Measurements from ENCODE around the gene ITGB8. TPM values are rescaled to one million over a fixed set of nuclear protein-coding genes. Genes with fewer than 3 reads are reported as not detected.
"Not testable (repeated sequence)": the region's sequence is repeated elsewhere in the genome, so short reads cannot be mapped to it uniquely, and the experiment has no call there.

Gene ITGB8
- total and polyA plus RNA-seq, 2 experiments from 2014 or later: 0.71 to 3.0 TPM

DNA sequence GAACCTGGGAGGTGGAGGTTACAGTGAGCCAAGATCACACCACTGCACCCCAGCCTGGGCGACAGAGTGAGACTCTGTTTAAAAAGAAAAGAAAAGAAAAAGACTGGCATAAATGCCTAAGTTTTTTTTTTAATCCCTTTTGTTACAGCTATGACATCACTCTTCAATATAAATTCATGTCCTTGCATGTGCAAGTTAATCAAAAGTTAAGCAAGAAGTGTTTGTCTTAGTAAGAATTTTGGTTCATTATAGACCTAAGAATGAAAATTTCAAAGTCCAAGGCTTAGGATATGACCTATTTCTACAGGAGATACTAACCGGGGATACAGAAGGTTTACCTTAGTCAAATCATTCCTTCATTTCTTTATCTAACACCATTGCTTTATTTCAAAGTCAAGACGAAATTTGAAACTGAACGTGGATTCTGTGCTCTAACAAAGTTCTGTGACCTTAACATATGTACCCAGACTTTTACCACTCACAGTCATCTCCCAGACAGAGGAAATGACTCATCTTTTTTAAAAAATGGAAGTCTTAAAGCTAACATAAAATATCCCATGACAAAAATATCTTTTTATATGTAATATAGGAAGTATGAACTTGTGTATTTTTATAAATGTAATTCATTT is 29.3 kb upstream of the ITGB8 start:
- no peaks in the 10 kb centered on the region for H3F3A ChIP-seq (replicated peaks; ENCODE audit: low read depth)
- H3K79me2 ChIP-seq (replicated peaks; ENCODE audit: insufficient read depth): no peaks in the 10 kb centered on the region
- no peaks in the 10 kb centered on the region for H3K27me3 Mint-ChIP-seq (ENCODE audit: insufficient read depth, low read depth, poor library complexity)
- H3K36me3 Mint-ChIP-seq (ENCODE audit: low read depth): no peaks in the 10 kb centered on the region; the same call in 2 of the 3 replicates
- H3K27ac Mint-ChIP-seq: no peak overlapping the region
- peaks cover under 1% of the 10 kb centered on the region; the same call in 2 of the 3 replicates for H3K4me1 Mint-ChIP-seq
- no peak overlapping the region for H3K4me3 ChIP-seq
- no peaks in the 10 kb centered on the region for H3K36me3 ChIP-seq (ENCODE audit: insufficient read depth)
- TF ChIP-seq EZH2phosphoT487 (IDR thresholded peaks at IDR 0.05; ENCODE audit: unreplicated experiment) (no peak), ZNF114 (CRISPR knock-in tag; IDR thresholded peaks at IDR 0.05) (no peak), STAT1 (IDR thresholded peaks at IDR 0.05; ENCODE audit: unreplicated experiment) (no peak), ZNF331 (CRISPR knock-in tag; IDR thresholded peaks at IDR 0.05; ENCODE audit: low read depth) (no peak)
- H2AFZ ChIP-seq: no peak overlapping the region
- no peak for ATAC-seq
- no peak overlapping the region for H3K27ac ChIP-seq (ENCODE audit: low read depth)
- H4K20me1 ChIP-seq (replicated peaks; ENCODE audit: insufficient read depth): no peaks in the 10 kb centered on the region
- peaks cover 3% of the 10 kb centered on the region; the same call in 1 of the 2 replicates for H3K4me1 ChIP-seq (ENCODE audit: insufficient read depth)
- H3K9me2 ChIP-seq (ENCODE audit: insufficient read depth): no peaks in the 10 kb centered on the region
- no peak overlapping the region for H3K4me2 ChIP-seq
- no peak for DNase-seq (ENCODE audit: low spot score)
- H3K4me3 Mint-ChIP-seq: no peak overlapping the region
- H3K27me3 ChIP-seq (ENCODE audit: insufficient read depth): no peaks in the 10 kb centered on the region
- no peaks in the 10 kb centered on the region for H3K9me3 Mint-ChIP-seq

GRCh38 chr7:20302300-20302699 is 28.4 kb upstream of the ITGB8 start:
- not testable (repeated sequence) for H3K9me2 ChIP-seq (ENCODE audit: insufficient read depth); H3K4me2 ChIP-seq; ATAC-seq; H3K4me3 ChIP-seq; H3K4me1 Mint-ChIP-seq; H4K20me1 ChIP-seq (replicated peaks; ENCODE audit: insufficient read depth); H3K27ac Mint-ChIP-seq; H3K27me3 ChIP-seq (ENCODE audit: insufficient read depth); H3K9me3 Mint-ChIP-seq; H3K27ac ChIP-seq (ENCODE audit: low read depth); H3K36me3 ChIP-seq (ENCODE audit: insufficient read depth); DNase-seq (ENCODE audit: low spot score); H3F3A ChIP-seq (replicated peaks; ENCODE audit: low read depth); H3K79me2 ChIP-seq (replicated peaks; ENCODE audit: insufficient read depth); H3K27me3 Mint-ChIP-seq (ENCODE audit: insufficient read depth, low read depth, poor library complexity); H2AFZ ChIP-seq; H3K4me3 Mint-ChIP-seq; H3K4me1 ChIP-seq (ENCODE audit: insufficient read depth); H3K36me3 Mint-ChIP-seq (ENCODE audit: low read depth)

GRCh38 chr7:20302891-20303290 is 27.8 kb upstream of the ITGB8 start:
- H3K27me3 Mint-ChIP-seq (ENCODE audit: insufficient read depth, low read depth, poor library complexity): no peaks in the 10 kb centered on the region
- no peak for DNase-seq (ENCODE audit: low spot score)
- Histone ChIP-seq H4K20me1 (replicated peaks; ENCODE audit: insufficient read depth) (no peaks in the 10 kb centered on the region), H3K79me2 (replicated peaks; ENCODE audit: insufficient read depth) (no peaks in the 10 kb centered on the region), H3K4me3 (no peak overlapping the region), H3K4me1 (ENCODE audit: insufficient read depth) (peaks cover 9% of the 10 kb centered on the region), H3F3A (replicated peaks; ENCODE audit: low read depth) (no peaks in the 10 kb centered on the region), H3K27me3 (ENCODE audit: insufficient read depth) (no peaks in the 10 kb centered on the region), H2AFZ (0 out of 2 replicates have a peak overlapping the region, but pooled peaks have one; percentile 1), H3K36me3 (ENCODE audit: insufficient read depth) (no peaks in the 10 kb centered on the region), H3K4me2 (no peak overlapping the region), H3K27ac (ENCODE audit: low read depth) (no peak overlapping the region), H3K9me2 (ENCODE audit: insufficient read depth) (no peaks in the 10 kb centered on the region)
- no peaks in the 10 kb centered on the region for H3K9me3 Mint-ChIP-seq
- H3K36me3 Mint-ChIP-seq (ENCODE audit: low read depth): no peaks in the 10 kb centered on the region; the same call in 2 of the 3 replicates
- H3K4me1 Mint-ChIP-seq: peaks cover 12% of the 10 kb centered on the region
- H3K4me3 Mint-ChIP-seq: no peak overlapping the region
- H3K27ac Mint-ChIP-seq: no peak overlapping the region
- ATAC-seq: no peak
- TF ChIP-seq EZH2phosphoT487 (IDR thresholded peaks at IDR 0.05; ENCODE audit: unreplicated experiment): no peak
- TF ChIP-seq, protein P1, sequence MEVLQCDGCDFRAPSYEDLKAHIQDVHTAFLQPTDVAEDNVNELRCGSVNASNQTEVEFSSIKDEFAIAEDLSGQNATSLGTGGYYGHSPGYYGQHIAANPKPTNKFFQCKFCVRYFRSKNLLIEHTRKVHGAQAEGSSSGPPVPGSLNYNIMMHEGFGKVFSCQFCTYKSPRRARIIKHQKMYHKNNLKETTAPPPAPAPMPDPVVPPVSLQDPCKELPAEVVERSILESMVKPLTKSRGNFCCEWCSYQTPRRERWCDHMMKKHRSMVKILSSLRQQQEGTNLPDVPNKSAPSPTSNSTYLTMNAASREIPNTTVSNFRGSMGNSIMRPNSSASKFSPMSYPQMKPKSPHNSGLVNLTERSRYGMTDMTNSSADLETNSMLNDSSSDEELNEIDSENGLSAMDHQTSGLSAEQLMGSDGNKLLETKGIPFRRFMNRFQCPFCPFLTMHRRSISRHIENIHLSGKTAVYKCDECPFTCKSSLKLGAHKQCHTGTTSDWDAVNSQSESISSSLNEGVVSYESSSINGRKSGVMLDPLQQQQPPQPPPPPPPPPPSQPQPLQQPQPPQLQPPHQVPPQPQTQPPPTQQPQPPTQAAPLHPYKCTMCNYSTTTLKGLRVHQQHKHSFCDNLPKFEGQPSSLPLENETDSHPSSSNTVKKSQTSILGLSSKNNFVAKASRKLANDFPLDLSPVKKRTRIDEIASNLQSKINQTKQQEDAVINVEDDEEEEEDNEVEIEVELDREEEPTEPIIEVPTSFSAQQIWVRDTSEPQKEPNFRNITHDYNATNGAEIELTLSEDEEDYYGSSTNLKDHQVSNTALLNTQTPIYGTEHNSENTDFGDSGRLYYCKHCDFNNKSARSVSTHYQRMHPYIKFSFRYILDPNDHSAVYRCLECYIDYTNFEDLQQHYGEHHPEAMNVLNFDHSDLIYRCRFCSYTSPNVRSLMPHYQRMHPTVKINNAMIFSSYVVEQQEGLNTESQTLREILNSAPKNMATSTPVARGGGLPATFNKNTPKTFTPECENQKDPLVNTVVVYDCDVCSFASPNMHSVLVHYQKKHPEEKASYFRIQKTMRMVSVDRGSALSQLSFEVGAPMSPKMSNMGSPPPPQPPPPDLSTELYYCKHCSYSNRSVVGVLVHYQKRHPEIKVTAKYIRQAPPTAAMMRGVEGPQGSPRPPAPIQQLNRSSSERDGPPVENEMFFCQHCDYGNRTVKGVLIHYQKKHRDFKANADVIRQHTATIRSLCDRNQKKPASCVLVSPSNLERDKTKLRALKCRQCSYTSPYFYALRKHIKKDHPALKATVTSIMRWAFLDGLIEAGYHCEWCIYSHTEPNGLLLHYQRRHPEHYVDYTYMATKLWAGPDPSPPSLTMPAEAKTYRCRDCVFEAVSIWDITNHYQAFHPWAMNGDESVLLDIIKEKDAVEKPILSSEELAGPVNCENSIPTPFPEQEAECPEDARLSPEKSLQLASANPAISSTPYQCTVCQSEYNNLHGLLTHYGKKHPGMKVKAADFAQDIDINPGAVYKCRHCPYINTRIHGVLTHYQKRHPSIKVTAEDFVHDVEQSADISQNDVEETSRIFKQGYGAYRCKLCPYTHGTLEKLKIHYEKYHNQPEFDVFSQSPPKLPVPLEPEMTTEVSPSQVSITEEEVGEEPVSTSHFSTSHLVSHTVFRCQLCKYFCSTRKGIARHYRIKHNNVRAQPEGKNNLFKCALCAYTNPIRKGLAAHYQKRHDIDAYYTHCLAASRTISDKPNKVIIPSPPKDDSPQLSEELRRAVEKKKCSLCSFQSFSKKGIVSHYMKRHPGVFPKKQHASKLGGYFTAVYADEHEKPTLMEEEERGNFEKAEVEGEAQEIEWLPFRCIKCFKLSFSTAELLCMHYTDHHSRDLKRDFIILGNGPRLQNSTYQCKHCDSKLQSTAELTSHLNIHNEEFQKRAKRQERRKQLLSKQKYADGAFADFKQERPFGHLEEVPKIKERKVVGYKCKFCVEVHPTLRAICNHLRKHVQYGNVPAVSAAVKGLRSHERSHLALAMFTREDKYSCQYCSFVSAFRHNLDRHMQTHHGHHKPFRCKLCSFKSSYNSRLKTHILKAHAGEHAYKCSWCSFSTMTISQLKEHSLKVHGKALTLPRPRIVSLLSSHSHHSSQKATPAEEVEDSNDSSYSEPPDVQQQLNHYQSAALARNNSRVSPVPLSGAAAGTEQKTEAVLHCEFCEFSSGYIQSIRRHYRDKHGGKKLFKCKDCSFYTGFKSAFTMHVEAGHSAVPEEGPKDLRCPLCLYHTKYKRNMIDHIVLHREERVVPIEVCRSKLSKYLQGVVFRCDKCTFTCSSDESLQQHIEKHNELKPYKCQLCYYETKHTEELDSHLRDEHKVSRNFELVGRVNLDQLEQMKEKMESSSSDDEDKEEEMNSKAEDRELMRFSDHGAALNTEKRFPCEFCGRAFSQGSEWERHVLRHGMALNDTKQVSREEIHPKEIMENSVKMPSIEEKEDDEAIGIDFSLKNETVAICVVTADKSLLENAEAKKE (CRISPR knock-in tag; IDR thresholded peaks at IDR 0.05): no peak
- TF ChIP-seq, protein P2, sequence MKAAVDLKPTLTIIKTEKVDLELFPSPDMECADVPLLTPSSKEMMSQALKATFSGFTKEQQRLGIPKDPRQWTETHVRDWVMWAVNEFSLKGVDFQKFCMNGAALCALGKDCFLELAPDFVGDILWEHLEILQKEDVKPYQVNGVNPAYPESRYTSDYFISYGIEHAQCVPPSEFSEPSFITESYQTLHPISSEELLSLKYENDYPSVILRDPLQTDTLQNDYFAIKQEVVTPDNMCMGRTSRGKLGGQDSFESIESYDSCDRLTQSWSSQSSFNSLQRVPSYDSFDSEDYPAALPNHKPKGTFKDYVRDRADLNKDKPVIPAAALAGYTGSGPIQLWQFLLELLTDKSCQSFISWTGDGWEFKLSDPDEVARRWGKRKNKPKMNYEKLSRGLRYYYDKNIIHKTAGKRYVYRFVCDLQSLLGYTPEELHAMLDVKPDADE (IDR thresholded peaks at IDR 0.05): no peak

Data from GM23338 (cell line).